Upper lobe of right lung (tissue), 1 donor: ENCODE measurements around the gene KCNS3. TPM values are rescaled to one million over a fixed set of nuclear protein-coding genes. Genes with fewer than 3 reads are reported as not detected.

ENCODE experiments used
- ATAC-seq: fragments of 200-7000 bp; cut with Tn5 transposase; one replicate; pipeline ENCODE4 v1.9.1; 2020; ENCODE audit warnings: mild to moderate bottlenecking, moderate library complexity
- DNase-seq: peaks from one replicate; pipeline ENCODE4 v3.0.0-alpha.2; 2020
- H3K27ac ChIP-seq: fragments of 200-600 bp; one replicate; pipeline ENCODE4 v1.8.0; 2022
- H3K27me3 ChIP-seq: fragments of 200-600 bp; one replicate; pipeline ENCODE4 v1.8.0; 2022; ENCODE audit warnings: mild to moderate bottlenecking
- H3K36me3 ChIP-seq: fragments of 200-600 bp; one replicate; pipeline ENCODE4 v1.8.0; 2022
- H3K4me1 ChIP-seq: fragments of 200-600 bp; one replicate; pipeline ENCODE4 v1.8.0; 2022
- H3K4me3 ChIP-seq: fragments of 200-600 bp; one replicate; pipeline ENCODE4 v1.8.0; 2022; ENCODE audit warnings: mild to moderate bottlenecking
- H3K9me3 ChIP-seq: fragments of 200-600 bp; one replicate; pipeline ENCODE4 v1.8.0; 2022
- CTCF ChIP-seq: fragments of 200-600 bp; IDR thresholded peaks from one replicate; pipeline ENCODE4 v1.8.0; 2022; ENCODE audit warnings: antibody characterized with exemption
- intact Hi-C: fragments of 100-400 bp; cut with DNase I; formaldehyde crosslinking; loops from one replicate; pipeline ENCODE4 v1.11.0; 2022
- total RNA-seq: library from RNA; stranded (reverse); fragmentation: NEBNext Ultra II Directional; extraction: Animal tissue kit (Norgen Biotek cat#: 25700); gene quantifications from one replicate; pipeline ENCODE4 v1.2.1, GENCODE V29; 2021
- donor health status: DM: no; HTN: yes; CAD: no; lungs with severe emphysema.

The KCNS3 gene
- total RNA-seq, 1 donor from 2014 or later = 47.8 TPM

GRCh38 chr2:17912266-17912691 is 33.8 kb downstream of the KCNS3 start:
- intact Hi-C loops = no loop called here
- peaks cover 12% of the 10 kb centered on the region for H3K4me1 ChIP-seq
- no peak overlapping the region for H3K4me3 ChIP-seq
- ATAC-seq (peak; percentile 37), DNase-seq (no peak)
- H3K27ac ChIP-seq = no peak overlapping the region
- no peaks in the 10 kb centered on the region for H3K9me3 ChIP-seq
- no peak for TF ChIP-seq CTCF
- H3K36me3 ChIP-seq = no peaks in the 10 kb centered on the region
- H3K27me3 ChIP-seq = no peaks in the 10 kb centered on the region

DNA sequence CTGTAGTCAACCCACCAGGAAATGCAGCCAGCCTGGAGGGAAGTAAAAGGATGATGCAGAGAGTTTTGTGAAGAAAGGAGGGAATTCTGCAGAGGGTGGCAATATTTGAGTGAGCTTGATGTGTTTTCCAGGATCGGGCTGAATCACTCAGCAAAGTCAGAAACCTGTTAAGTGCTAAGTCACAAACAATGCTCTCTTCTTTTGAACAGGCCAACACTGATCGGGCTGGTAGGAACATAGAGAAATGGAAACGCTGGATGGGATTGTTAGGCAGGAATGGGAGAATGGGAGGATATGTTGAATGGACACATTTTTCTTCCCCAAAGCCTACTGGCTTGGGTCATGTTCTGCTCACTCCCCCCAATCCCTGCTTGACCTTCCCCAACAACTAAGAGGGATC is 36.6 kb downstream of the KCNS3 start:
- H3K27ac ChIP-seq = no peak overlapping the region
- H3K27me3 ChIP-seq = no peaks in the 10 kb centered on the region
- no peak for TF ChIP-seq CTCF
- H3K4me3 ChIP-seq = no peak overlapping the region
- no peak for DNase-seq
- H3K36me3 ChIP-seq = no peaks in the 10 kb centered on the region
- H3K4me1 ChIP-seq = peaks cover 12% of the 10 kb centered on the region
- intact Hi-C loops = no loop called here
- H3K9me3 ChIP-seq = no peaks in the 10 kb centered on the region
- ATAC-seq = no peak

- no peak overlapping the region for H3K27ac ChIP-seq
- no peaks in the 10 kb centered on the region for H3K27me3 ChIP-seq
- peak; percentile 61 for ATAC-seq
- H3K36me3 ChIP-seq = no peaks in the 10 kb centered on the region
- no peak overlapping the region for H3K4me3 ChIP-seq
- DNase-seq = no peak
- intact Hi-C loops = no loop called here
- peaks cover 12% of the 10 kb centered on the region for H3K4me1 ChIP-seq
- no peaks in the 10 kb centered on the region for H3K9me3 ChIP-seq
- no peak for TF ChIP-seq CTCF
Observed at GRCh38 chr2:17915811-17916518, 37.5 kb downstream of the KCNS3 start.

- H3K9me3 ChIP-seq = no peaks in the 10 kb centered on the region
Observed at GRCh38 chr2:17916584-17916983, 38.1 kb downstream of the KCNS3 start.

DNA sequence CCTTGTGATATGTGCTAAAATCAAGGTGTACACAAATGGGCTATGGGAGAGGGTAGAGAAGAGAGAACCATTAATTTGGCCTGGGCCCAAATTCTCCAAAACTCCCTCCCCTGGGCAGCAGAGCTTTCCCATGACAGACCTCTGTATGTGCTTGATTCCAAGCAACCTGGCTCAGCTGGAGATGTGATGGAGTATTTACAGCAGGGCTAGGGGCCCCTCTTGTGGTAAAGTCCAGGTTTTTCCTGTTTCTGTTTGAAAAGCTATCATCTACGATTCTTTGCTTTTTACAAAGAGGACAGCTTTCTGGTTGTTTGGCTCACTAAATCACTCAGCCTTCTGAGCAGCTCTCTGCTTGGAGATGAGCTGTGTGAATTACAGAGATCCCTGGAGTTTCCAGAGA is 40.3 kb downstream of the KCNS3 start:
- Histone ChIP-seq H3K4me1 (peaks cover 12% of the 10 kb centered on the region), H3K36me3 (no peaks in the 10 kb centered on the region), H3K27me3 (no peaks in the 10 kb centered on the region), H3K27ac (no peak overlapping the region), H3K4me3 (no peak overlapping the region), H3K9me3 (no peaks in the 10 kb centered on the region)
- ATAC-seq (peak; percentile 39), DNase-seq (no peak)
- intact Hi-C loops = no loop called here
- no peak for TF ChIP-seq CTCF

More at GRCh38 chr2:17916584-17916983, 38.1 kb downstream of the KCNS3 start:
- ATAC-seq = no peak
- no peak for DNase-seq
- H3K27me3 ChIP-seq = no peaks in the 10 kb centered on the region
- no peak overlapping the region for H3K4me3 ChIP-seq
- intact Hi-C loops = no loop called here
- no peaks in the 10 kb centered on the region for H3K36me3 ChIP-seq
- H3K27ac ChIP-seq = no peak overlapping the region
- no peak for TF ChIP-seq CTCF
- peaks cover 12% of the 10 kb centered on the region for H3K4me1 ChIP-seq
